Panc1 (cell line): ENCODE measurements around the gene MIPOL1. TPM values are rescaled to one million over a fixed set of nuclear protein-coding genes. Genes with fewer than 3 reads are reported as not detected.

Experiments
- ATAC-seq: fragments of 200-7000 bp; cut with Tn5 transposase; 2 replicates; pipeline ENCODE4 v1.9.1; 2020; ENCODE audit warnings: mild to moderate bottlenecking, moderate library complexity
- BruUV-seq: library from RNA; stranded (reverse); fragments of 400-500 nt; replicated peaks from 2 replicates; lab custom pipeline; 2021; lab: Mats Ljungman, UMichigan
- CTCF ChIA-PET: fragments of 300-600 bp; sonication (Branson Sonifier 250); formaldehyde crosslinking; loops from one replicate; lab custom pipeline; 2022; ENCODE audit warnings: antibody characterized with exemption; lab: Charles Lee
- POLR2A ChIA-PET: fragments of 300-600 bp; sonication (Branson Sonifier 250); formaldehyde crosslinking; loops from one replicate; lab custom pipeline; 2022; ENCODE audit warnings: antibody characterized with exemption; lab: Charles Lee
- DNase-seq: peaks from one replicate; pipeline ENCODE4 v3.0.0-alpha.2; 2010; ENCODE audit warnings: low read depth, low spot score
- H3K27ac ChIP-seq: 2 replicates; pipeline ENCODE4 v1.5.1; 2011; ENCODE audit warnings: mild to moderate bottlenecking, low read length, inconsistent platforms
- H3K27me3 ChIP-seq: fragments of 200-500 bp; sonication (Bioruptor generic); 2 replicates; pipeline ENCODE4 v1.6.0; 2014; ENCODE audit warnings: low read length, inconsistent platforms; ENCODE audit not compliant: control insufficient read depth, insufficient read depth
- H3K36me3 ChIP-seq: fragments of 200-500 bp; sonication (Bioruptor generic); 2 replicates; pipeline ENCODE4 v1.5.1; 2014; ENCODE audit warnings: inconsistent platforms, mild to moderate bottlenecking, low read length, moderate library complexity; ENCODE audit not compliant: control insufficient read depth, insufficient read depth
- H3K4me1 ChIP-seq: 2 replicates; pipeline ENCODE4 v1.5.1; 2011; ENCODE audit warnings: inconsistent platforms, mild to moderate bottlenecking, low read length, moderate library complexity; ENCODE audit not compliant: control insufficient read depth, insufficient read depth
- H3K4me3 ChIP-seq, 2 experiments: 2 replicates each; pipeline ENCODE4 v1.5.1; 2011 to 2012; ENCODE audit warnings: low read depth in 2 of 2, low read length in 2 of 2, mild to moderate bottlenecking in 2 of 2, inconsistent platforms in 1 of 2, moderate library complexity in 1 of 2
- H3K9me3 ChIP-seq: fragments of 200-500 bp; sonication (Bioruptor generic); 2 replicates; pipeline ENCODE4 v1.5.1; 2014; ENCODE audit warnings: low read depth, mild to moderate bottlenecking, inconsistent platforms, low read length, moderate library complexity; ENCODE audit not compliant: control insufficient read depth, insufficient read depth
- POLR2AphosphoS5 ChIP-seq: IDR thresholded peaks from 2 replicates; pipeline ENCODE4 v1.6.1; 2012; ENCODE audit warnings: mild to moderate bottlenecking, low read depth, low read length, moderate library complexity
- SIN3A ChIP-seq: IDR thresholded peaks from 2 replicates; pipeline ENCODE4 v1.6.1; 2012; ENCODE audit warnings: low read depth, mild to moderate bottlenecking, low read length, moderate library complexity, borderline replicate concordance; ENCODE audit not compliant: insufficient read depth
- TCF7L2 ChIP-seq: IDR thresholded peaks from 2 replicates; pipeline ENCODE4 v1.6.1; 2011; ENCODE audit warnings: mild to moderate bottlenecking, low read depth, low read length, inconsistent platforms
- in situ Hi-C: cut with HindIII; loops from 2 replicates; pipeline ENCODE4 v1.10.0; 2016; ENCODE audit warnings: low sequenced_read_pairs, low pct_unique_long_range_greater_than_20kb
- intact Hi-C: fragments of 100-400 bp; cut with micrococcal nuclease; formaldehyde crosslinking; loops from one replicate; pipeline ENCODE4 v1.10.0; 2022; ENCODE audit not compliant: unreplicated experiment
- total RNA-seq: library from RNA; stranded (reverse); gene quantifications from one replicate; pipeline ENCODE4 v1.2.1, GENCODE V29; 2021; ENCODE audit not compliant: unreplicated experiment
- TF ChIP-seq, protein P1 (sequence below), 2 experiments: IDR thresholded peaks; 2 replicates each; pipeline ENCODE4 v1.6.1; 2011 to 2012; ENCODE audit warnings: low read depth in 2 of 2, control low read depth in 1 of 2, low read length in 1 of 2, mild to moderate bottlenecking in 1 of 2, moderate library complexity in 1 of 2; ENCODE audit not compliant: insufficient read depth in 1 of 2
- TF ChIP-seq, protein P2 (sequence below): fragments of 450-650 bp; IDR thresholded peaks from 2 replicates; pipeline ENCODE4 v1.5.1; 2017; ENCODE audit warnings: mild to moderate bottlenecking

Gene MIPOL1
- total RNA-seq, 1 experiment from 2014 or later: 12.8 TPM

DNA sequence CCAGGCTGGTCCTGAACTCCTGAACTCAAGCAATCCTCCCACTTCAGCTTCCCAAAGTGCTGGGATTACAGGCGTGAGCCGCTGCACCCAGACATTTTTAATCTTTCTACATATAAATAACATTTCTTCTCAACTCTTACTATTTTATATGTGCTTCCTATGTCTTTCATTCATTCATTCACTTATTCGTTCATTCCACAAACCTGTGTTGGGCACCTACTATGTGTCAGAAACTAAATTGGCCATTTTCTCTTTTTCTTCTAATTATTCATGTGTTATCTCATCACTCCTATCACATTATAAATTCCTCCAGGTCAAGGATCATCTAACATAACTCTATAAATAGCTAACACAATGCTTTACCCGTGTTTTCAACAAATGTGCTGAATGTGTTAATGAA lies 373.7 kb downstream of the MIPOL1 start:
- Histone ChIP-seq H3K4me1 (peaks cover 3% of the 10 kb centered on the region), H3K9me3 (no peaks in the 10 kb centered on the region), H3K27ac (no peak overlapping the region), H3K36me3 (no peaks in the 10 kb centered on the region), H3K27me3 (no peaks in the 10 kb centered on the region), H3K4me3 (no peak overlapping the region)
- ATAC-seq (no peak), DNase-seq (no peak)
- intact Hi-C loops: no loop called here
- POLR2A ChIA-PET: no interaction called here
- no peak for TF ChIP-seq POLR2AphosphoS5
- TF ChIP-seq, protein P1, sequence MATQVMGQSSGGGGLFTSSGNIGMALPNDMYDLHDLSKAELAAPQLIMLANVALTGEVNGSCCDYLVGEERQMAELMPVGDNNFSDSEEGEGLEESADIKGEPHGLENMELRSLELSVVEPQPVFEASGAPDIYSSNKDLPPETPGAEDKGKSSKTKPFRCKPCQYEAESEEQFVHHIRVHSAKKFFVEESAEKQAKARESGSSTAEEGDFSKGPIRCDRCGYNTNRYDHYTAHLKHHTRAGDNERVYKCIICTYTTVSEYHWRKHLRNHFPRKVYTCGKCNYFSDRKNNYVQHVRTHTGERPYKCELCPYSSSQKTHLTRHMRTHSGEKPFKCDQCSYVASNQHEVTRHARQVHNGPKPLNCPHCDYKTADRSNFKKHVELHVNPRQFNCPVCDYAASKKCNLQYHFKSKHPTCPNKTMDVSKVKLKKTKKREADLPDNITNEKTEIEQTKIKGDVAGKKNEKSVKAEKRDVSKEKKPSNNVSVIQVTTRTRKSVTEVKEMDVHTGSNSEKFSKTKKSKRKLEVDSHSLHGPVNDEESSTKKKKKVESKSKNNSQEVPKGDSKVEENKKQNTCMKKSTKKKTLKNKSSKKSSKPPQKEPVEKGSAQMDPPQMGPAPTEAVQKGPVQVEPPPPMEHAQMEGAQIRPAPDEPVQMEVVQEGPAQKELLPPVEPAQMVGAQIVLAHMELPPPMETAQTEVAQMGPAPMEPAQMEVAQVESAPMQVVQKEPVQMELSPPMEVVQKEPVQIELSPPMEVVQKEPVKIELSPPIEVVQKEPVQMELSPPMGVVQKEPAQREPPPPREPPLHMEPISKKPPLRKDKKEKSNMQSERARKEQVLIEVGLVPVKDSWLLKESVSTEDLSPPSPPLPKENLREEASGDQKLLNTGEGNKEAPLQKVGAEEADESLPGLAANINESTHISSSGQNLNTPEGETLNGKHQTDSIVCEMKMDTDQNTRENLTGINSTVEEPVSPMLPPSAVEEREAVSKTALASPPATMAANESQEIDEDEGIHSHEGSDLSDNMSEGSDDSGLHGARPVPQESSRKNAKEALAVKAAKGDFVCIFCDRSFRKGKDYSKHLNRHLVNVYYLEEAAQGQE (IDR thresholded peaks at IDR 0.05; ENCODE audit: insufficient read depth in 1 of 2, low read depth in 2 of 2, low read length in 1 of 2): no peak
- TF ChIP-seq TCF7L2: no peak
- no peak for TF ChIP-seq SIN3A
- TF ChIP-seq, protein P2, sequence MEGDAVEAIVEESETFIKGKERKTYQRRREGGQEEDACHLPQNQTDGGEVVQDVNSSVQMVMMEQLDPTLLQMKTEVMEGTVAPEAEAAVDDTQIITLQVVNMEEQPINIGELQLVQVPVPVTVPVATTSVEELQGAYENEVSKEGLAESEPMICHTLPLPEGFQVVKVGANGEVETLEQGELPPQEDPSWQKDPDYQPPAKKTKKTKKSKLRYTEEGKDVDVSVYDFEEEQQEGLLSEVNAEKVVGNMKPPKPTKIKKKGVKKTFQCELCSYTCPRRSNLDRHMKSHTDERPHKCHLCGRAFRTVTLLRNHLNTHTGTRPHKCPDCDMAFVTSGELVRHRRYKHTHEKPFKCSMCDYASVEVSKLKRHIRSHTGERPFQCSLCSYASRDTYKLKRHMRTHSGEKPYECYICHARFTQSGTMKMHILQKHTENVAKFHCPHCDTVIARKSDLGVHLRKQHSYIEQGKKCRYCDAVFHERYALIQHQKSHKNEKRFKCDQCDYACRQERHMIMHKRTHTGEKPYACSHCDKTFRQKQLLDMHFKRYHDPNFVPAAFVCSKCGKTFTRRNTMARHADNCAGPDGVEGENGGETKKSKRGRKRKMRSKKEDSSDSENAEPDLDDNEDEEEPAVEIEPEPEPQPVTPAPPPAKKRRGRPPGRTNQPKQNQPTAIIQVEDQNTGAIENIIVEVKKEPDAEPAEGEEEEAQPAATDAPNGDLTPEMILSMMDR: no peak
- CTCF ChIA-PET: no interaction called here
- BruUV-seq: no TSS peak
- in situ Hi-C loops: no loop called here

- ChIA-PET POLR2A (no interaction called here), CTCF (no interaction called here)
- TF ChIP-seq SIN3A: no peak
- TF ChIP-seq, protein P1 (IDR thresholded peaks at IDR 0.05; ENCODE audit: insufficient read depth in 1 of 2, low read depth in 2 of 2, low read length in 1 of 2): no peak
- TF ChIP-seq TCF7L2: no peak
- TF ChIP-seq, protein P2: no peak
- no peak for TF ChIP-seq POLR2AphosphoS5
- intact Hi-C loops: no loop called here
- Histone ChIP-seq H3K36me3 (no peaks in the 10 kb centered on the region), H3K4me3 (no peak overlapping the region), H3K4me1 (no peaks in the 10 kb centered on the region), H3K27me3 (no peaks in the 10 kb centered on the region), H3K9me3 (no peaks in the 10 kb centered on the region), H3K27ac (no peak overlapping the region)
- DNase-seq: no peak
- BruUV-seq: no TSS peak
- in situ Hi-C loops: no loop called here
- no peak for ATAC-seq
Observed at GRCh38 chr14:37573356-37573755, 375.6 kb downstream of the MIPOL1 start.
